A549 (cell line): ENCODE results near the gene ZNF423.

Experiments used
- CBX8 ChIP-seq: fragments of 200-600 bp; sonication (generic); IDR thresholded peaks from 2 replicates; pipeline ENCODE4 v1.6.1; 2016
- CEBPB ChIP-seq, 2 experiments: fragments of >200 bp in 1 of 2; sonication (Bioruptor Twin) in 1 of 2; formaldehyde crosslinking in 1 of 2; IDR thresholded peaks; 2 replicates each; pipeline ENCODE4 v1.6.1; 2012 to 2016
- EP300 ChIP-seq, 2 experiments: fragments of >200 bp; sonication (Bioruptor Twin); formaldehyde crosslinking; IDR thresholded peaks; 2 replicates in 1 of 2; 3 replicates in 1 of 2; pipeline ENCODE4 v1.6.1; 2016 to 2017
- MYC ChIP-seq: IDR thresholded peaks from 2 replicates; pipeline ENCODE4 v1.6.1; 2012; ENCODE audit warnings: mild to moderate bottlenecking, inconsistent platforms, low read length, improper control_type of control experiment, borderline replicate concordance
- NR3C1 ChIP-seq: fragments of >200 bp; sonication (Bioruptor Twin); formaldehyde crosslinking; IDR thresholded peaks from 3 replicates; pipeline ENCODE4 v1.6.1; 2017
- POLR2A ChIP-seq: IDR thresholded peaks from 2 replicates; pipeline ENCODE4 v1.6.1; 2012; ENCODE audit warnings: mild to moderate bottlenecking, low read length
- POLR2AphosphoS2 ChIP-seq: conservative IDR thresholded peaks from 2 replicates; pipeline ENCODE4 v1.6.1; 2012; ENCODE audit warnings: low read length, improper control_type of control experiment, inconsistent platforms
- RAD21 ChIP-seq, 2 experiments: fragments of >200 bp in 1 of 2; sonication (Bioruptor Twin) in 1 of 2; formaldehyde crosslinking in 1 of 2; IDR thresholded peaks in 1 of 2; conservative IDR thresholded peaks in 1 of 2; 2 replicates in 1 of 2; 3 replicates in 1 of 2; pipeline ENCODE4 v1.6.1; 2012 to 2018; ENCODE audit warnings: inconsistent platforms in 1 of 2
- SREBF2 ChIP-seq: fragments of 450-650 bp; IDR thresholded peaks from 2 replicates; pipeline ENCODE4 v1.6.1; 2014; ENCODE audit warnings: mild to moderate bottlenecking, moderate library complexity
- TF ChIP-seq, protein P1 (sequence below): fragments of >200 bp; sonication (Bioruptor Twin); formaldehyde crosslinking; IDR thresholded peaks from 3 replicates; pipeline ENCODE4 v1.5.1; 2016
- TF ChIP-seq, protein P2 (sequence below): fragments of 200-600 bp; sonication (generic); IDR thresholded peaks from 2 replicates; pipeline ENCODE4 v1.6.1; 2016; ENCODE audit warnings: antibody characterized with exemption, mild to moderate bottlenecking, moderate library complexity
- TF ChIP-seq, protein P3 (sequence below): IDR thresholded peaks from 2 replicates; pipeline ENCODE4 v1.6.1; 2012

DNA sequence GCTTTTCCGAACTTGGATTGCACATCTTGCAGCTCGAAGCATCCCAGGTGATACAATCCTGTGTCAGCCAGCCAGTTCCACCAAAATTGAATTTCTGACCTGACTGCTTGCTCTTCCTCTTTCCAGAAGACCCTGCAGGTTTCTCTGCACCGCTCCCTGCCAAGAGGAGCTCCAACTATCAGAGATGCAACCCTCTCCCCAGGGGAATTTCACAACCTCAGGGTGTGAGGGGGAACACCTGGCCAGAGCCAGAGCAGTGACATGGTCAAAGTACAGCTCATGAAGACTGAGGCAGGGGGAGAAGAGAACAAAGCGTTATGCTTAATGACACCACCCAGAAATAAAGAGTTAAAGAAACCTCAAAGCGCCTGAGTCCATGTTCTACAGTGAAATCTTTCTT is 25.0 kb downstream of the ZNF423 start:
- TF ChIP-seq, protein P1, sequence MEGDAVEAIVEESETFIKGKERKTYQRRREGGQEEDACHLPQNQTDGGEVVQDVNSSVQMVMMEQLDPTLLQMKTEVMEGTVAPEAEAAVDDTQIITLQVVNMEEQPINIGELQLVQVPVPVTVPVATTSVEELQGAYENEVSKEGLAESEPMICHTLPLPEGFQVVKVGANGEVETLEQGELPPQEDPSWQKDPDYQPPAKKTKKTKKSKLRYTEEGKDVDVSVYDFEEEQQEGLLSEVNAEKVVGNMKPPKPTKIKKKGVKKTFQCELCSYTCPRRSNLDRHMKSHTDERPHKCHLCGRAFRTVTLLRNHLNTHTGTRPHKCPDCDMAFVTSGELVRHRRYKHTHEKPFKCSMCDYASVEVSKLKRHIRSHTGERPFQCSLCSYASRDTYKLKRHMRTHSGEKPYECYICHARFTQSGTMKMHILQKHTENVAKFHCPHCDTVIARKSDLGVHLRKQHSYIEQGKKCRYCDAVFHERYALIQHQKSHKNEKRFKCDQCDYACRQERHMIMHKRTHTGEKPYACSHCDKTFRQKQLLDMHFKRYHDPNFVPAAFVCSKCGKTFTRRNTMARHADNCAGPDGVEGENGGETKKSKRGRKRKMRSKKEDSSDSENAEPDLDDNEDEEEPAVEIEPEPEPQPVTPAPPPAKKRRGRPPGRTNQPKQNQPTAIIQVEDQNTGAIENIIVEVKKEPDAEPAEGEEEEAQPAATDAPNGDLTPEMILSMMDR: no peak
- TF ChIP-seq EP300 (IDR thresholded peaks at IDR 0.05) (no peak), POLR2A (no peak), RAD21 (conservative IDR thresholded peaks at IDR 0.05 in 1 of 2, IDR thresholded peaks at IDR 0.05 in 1 of 2) (no peak), POLR2AphosphoS2 (no peak), CBX8 (no peak), MYC (no peak), SREBF2 (no peak), NR3C1 (no peak), CEBPB (IDR thresholded peaks at IDR 0.05) (no peak)
- TF ChIP-seq, protein P2, sequence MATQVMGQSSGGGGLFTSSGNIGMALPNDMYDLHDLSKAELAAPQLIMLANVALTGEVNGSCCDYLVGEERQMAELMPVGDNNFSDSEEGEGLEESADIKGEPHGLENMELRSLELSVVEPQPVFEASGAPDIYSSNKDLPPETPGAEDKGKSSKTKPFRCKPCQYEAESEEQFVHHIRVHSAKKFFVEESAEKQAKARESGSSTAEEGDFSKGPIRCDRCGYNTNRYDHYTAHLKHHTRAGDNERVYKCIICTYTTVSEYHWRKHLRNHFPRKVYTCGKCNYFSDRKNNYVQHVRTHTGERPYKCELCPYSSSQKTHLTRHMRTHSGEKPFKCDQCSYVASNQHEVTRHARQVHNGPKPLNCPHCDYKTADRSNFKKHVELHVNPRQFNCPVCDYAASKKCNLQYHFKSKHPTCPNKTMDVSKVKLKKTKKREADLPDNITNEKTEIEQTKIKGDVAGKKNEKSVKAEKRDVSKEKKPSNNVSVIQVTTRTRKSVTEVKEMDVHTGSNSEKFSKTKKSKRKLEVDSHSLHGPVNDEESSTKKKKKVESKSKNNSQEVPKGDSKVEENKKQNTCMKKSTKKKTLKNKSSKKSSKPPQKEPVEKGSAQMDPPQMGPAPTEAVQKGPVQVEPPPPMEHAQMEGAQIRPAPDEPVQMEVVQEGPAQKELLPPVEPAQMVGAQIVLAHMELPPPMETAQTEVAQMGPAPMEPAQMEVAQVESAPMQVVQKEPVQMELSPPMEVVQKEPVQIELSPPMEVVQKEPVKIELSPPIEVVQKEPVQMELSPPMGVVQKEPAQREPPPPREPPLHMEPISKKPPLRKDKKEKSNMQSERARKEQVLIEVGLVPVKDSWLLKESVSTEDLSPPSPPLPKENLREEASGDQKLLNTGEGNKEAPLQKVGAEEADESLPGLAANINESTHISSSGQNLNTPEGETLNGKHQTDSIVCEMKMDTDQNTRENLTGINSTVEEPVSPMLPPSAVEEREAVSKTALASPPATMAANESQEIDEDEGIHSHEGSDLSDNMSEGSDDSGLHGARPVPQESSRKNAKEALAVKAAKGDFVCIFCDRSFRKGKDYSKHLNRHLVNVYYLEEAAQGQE: no peak
- TF ChIP-seq, protein P3, sequence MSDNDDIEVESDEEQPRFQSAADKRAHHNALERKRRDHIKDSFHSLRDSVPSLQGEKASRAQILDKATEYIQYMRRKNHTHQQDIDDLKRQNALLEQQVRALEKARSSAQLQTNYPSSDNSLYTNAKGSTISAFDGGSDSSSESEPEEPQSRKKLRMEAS: no peak
